GM18502 (cell line): ENCODE results near the gene WFDC13.
"Not testable (repeated sequence)": the region's sequence is repeated elsewhere in the genome, so short reads cannot be mapped to it uniquely, and the experiment has no call there.

Source experiments
- ATAC-seq: cut with Tn5 transposase; IDR thresholded peaks from one replicate; pipeline ENCODE4 v1.9.1; 2021; ENCODE audit warnings: mild to moderate bottlenecking; ENCODE audit not compliant: unreplicated experiment, poor library complexity

The WFDC13 gene, protein sequence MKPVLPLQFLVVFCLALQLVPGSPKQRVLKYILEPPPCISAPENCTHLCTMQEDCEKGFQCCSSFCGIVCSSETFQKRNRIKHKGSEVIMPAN

GRCh38 chr20:45701873-45702272, at the start of gene WFDC13:
TSS of gene WFDC13 (plus strand) at chr20:45702038. CDS start at chr20:45702124, 86 bp downstream.
- ATAC-seq = no peak

DNA sequence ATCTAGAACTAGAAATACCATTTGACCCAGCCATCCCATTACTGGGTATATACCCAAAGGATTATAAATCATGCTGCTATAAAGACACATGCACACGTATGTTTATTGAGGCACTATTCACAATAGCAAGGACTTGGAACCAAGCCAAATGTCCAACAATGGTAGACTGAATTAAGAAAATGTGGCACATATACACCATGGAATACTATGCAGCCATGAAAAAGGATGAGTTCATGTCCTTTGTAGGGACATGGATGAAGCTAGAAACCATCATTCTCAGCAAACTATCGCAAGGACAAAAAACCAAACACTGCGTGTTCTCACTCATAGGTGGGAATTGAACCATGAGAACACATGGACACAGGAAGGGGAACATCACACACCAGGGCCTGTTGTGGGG, 44.8 kb upstream of the WFDC13 start:
- ATAC-seq = not testable (repeated sequence)

GRCh38 chr20:45670139-45670538, 31.7 kb upstream of the WFDC13 start, which contains the start of gene WFDC11:
TSS of gene WFDC11 (minus strand) at chr20:45670239. CDS start at chr20:45650600, 19,639 bp downstream.
- ATAC-seq = no peak

DNA sequence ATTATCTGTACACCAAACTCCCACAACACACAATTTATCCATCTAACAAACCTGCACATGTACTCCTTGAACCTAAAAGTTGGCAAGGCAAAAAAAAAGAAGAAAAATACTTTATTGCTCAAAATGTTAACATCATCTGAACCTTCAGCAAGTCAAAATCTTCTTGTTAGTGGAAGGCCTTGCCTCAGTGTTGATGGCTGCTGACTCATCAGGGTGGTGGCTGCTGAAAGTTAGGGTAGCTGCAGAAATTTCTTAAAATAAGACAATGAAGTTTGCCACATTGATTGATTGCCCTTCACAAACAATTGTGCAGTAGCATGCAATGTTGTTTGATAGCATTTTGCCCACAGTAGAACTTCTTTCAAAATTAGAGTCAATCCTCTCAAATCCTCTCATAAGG, 29.1 kb upstream of the WFDC13 start:
- no peak for ATAC-seq

- ATAC-seq = no peak
Measured at GRCh38 chr20:45679650-45680049, 22.2 kb upstream of the WFDC13 start.

- ATAC-seq = no peak
Measured at GRCh38 chr20:45685896-45686295, 15.9 kb upstream of the WFDC13 start.

GRCh38 chr20:45693346-45693745, 8.5 kb upstream of the WFDC13 start:
- not testable (repeated sequence) for ATAC-seq

DNA sequence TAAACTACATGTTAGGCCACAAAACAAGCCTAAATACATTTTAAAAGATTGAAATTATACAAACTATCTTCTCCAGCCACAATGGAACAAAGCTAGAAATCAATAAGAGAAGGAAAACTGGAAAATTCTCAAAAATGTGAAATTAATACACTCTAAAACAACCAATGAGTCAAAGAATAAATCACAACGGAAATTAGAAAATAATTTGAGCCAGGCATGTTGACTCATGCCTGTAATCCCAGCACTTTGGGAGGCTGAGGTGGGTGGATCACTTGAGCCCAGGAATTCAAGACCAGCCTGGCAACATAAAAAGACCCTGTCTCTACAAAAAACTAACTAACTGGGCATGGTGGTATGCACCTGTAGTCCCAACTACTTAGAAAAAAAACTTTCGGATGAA, 6.3 kb upstream of the WFDC13 start:
- no peak for ATAC-seq

DNA sequence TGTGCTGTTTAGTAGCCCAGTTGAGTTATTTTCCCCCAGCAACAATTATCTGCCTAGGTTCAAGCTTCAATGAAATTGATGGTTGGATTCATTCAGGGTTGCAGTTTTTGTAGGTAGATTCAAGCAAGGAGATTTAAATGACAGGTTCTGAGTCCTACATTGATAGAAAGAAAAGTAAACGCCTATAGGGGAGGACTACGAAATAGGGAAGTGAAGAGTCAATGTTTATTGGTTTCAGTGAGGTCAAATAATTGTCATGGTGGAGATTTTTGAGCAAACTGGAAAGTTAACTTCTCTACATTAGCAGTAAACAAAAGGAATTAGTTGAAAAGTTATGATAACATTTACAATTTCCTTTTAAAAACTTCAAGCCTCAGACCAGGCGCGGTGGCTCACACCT, 734 bp upstream of the WFDC13 start:
- no peak for ATAC-seq

DNA sequence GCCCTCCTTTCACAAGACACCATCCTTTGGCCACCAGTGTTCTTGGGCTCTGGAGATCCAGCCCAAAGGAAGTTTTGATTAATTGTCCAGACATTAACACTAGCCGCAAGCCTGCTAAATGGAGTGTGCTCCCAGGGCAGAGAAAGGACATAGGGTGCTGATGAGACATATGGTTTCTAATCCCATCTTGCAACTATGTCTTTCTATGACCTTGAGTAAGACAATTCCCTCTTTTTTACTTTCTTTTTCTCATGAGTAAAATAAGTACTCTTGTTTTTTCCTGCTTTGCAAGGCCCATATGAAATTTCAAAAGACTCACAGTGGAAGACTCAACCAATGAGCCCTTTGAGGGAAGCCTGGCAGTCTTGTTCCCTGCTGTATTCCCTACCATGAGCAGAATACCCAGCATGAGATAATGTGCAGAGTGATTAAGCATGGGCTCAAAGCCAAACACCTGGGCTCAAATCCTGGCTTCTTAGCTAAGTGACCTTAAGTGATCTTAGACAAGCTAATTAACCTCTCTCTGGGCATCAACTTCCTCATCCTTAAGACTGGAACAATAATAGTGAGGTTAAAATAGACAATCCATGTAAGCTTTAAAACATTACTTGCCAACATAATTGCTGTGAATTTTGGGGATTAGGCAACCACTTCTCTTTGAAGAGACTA, 3.3 kb downstream of the WFDC13 start, which contains the start of gene WFDC10B:
Gene WFDC10B, minus strand, starts transcription at position 51 of the 669 bp plus-strand sequence. CDS start 19,027 bp downstream, outside the sequence.
- ATAC-seq = no peak

DNA sequence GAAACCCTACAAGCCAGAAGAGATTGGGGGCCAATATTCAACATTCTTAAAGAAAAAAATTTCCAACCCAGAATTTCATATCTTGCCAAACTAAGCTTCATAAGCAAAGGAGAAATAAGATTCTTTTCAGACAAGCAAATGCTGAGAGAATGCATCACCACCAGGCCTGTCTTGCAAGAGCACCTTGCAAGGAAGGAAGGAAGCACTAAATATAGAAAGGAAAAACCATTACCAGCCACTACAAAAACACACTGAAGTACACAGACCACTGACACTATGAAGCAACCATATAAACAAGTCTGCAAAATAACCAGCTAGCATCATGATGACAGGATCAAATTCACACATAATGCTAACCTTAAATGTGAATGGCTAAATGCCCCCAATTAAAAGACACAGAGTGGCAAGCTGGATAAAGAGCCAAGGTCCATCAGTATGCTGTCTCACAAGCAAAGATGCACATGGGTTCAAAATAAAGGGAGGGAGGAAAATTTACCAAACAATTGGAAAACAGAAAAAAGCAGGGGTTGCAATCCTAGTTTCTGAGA, 14.4 kb downstream of the WFDC13 start:
- ATAC-seq = not testable (repeated sequence)

- no peak for ATAC-seq
Measured at GRCh38 chr20:45722047-45722446, 20.2 kb downstream of the WFDC13 start, which contains the start of gene SPINT4. TSS of gene SPINT4 (plus strand) at chr20:45722347. CDS start at chr20:45722368, 21 bp downstream.

DNA sequence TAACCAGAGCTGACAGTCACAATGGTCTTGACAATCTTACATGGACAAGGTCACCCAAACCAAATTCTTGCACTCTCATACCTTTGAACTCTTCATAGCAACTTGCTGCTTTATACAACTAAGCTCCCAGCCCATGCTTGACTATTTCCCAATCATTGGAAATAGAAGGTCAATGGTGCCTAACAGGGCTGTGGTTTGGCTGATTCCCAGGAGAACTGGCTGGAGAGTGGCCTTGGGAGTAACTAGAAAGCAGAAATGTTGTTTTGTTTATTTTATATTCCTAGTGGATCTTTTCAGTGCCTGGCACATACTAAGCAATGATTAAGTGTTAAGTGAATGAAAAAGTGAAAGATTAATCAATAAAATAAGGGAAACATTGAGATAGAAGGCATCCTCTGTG, 23.3 kb downstream of the WFDC13 start:
- ATAC-seq = no peak

GRCh38 chr20:45727044-45727443, 25.2 kb downstream of the WFDC13 start:
- no peak for ATAC-seq

- ATAC-seq = no peak
Measured at GRCh38 chr20:45732199-45732598, 30.4 kb downstream of the WFDC13 start.

GRCh38 chr20:45735552-45735951, 33.7 kb downstream of the WFDC13 start:
- ATAC-seq = no peak

GRCh38 chr20:45735988-45736387, 34.1 kb downstream of the WFDC13 start:
- ATAC-seq = no peak

- no peak for ATAC-seq
Measured at GRCh38 chr20:45742596-45742995, 40.8 kb downstream of the WFDC13 start.

GRCh38 chr20:45745015-45745414, 43.2 kb downstream of the WFDC13 start:
- no peak for ATAC-seq

DNA sequence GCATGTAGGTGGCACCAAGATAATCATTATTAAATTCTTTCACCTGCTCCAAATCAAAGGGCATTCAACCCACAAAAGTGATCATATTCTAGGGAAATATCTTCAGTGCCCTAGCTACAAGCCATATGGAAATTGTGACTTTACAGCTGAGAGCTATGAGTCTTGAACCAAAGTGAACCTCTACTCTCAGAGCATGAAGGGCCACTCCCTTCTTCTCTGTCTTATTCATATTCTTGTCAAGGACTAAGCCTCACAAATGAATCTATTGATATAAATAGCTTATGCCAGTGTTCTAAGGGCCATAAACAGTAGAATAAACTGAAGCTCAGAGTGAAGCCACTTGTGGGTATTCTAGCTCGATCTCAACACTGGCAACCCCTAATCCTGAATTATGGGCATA, 49.9 kb downstream of the WFDC13 start:
- no peak for ATAC-seq

- no peak for ATAC-seq
Measured at GRCh38 chr20:45752746-45753145, 50.9 kb downstream of the WFDC13 start.

DNA sequence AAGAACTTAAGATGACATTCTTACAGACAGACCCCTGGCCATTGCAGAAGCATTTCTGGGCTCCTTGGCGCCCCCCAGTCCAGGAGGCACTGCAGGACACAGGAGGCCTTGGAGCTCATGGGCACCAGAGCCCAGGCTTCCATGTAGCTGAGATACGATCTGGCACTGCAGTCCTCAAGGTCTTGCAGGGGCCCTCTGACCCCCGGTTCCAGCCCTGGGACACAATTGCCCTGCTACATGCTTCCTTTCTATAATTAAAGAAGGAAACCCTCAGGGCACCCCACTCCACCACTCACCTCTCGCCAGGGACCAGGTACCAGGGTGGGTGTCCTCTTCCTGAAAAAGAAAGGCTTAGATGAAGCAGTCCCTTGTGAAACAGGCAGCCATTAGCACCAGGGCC, 56.3 kb downstream of the WFDC13 start:
- no peak for ATAC-seq
